Embryonic facial prominence (tissue), 1 donor: ENCODE results near the gene DMXL1.
"Not testable (repeated sequence)": the region's sequence is repeated elsewhere in the genome, so short reads cannot be mapped to it uniquely, and the experiment has no call there.

Experiments
- DNase-seq: peaks from one replicate; pipeline ENCODE4 v3.0.0-alpha.2; 2016; ENCODE audit errors: extremely low spot score

The DMXL1 gene

DNA sequence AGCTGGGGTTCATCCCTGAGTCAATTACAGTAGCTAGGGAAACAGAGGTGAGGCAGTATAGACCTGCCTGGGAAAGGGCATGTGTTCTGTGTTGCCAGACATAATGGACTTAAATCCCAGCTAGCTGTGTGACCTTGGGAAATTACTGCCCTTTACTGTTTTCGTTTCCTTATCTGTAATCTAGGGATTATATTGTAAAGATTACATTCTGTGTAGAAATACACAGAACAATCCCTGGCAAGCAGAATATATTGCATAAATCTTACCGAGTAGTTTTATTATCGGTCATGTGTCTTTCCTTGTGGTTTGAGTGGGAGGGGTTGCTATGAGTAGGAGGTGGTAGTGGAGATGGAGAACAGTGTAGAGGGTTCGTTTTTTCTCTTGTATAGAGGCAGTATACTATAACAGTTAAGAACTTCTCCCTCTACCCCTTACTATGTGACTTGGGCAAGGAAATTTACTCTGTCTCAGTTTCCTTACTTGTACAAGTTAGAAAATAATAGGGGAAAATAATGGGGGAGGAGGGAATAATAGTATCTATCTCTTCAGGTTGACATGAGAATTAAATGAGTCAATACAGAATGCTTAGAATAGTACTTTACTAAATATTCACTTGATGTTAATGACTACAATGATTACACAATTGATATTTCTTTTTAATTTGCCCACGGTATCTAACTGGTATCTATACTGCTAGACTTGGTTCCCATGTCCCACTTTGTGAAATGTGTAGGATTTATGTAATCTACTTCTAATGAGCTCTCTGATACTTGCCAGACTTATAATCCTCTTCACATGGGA, 7.1 kb upstream of the DMXL1 start:
- DNase-seq: no peak

DNA sequence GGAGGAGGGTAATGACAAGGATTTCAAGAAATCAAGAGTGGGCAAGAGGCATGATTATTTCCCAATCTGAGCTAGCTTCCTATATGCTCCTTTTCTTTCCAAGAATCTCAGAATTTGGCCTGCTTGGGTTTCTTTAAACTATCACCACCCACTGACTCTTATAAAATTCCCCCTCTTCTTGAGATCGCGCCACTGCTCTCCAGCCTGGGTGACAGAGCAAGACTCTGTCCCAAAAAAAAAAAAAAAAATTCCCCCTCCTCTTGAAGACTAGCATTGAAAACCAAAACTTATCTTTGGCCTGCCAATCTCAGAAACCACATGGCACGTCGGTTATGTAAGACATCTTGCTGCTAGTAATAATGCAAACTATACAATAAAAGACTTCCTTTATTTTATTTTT, 3.4 kb upstream of the DMXL1 start:
- no peak for DNase-seq

DNA sequence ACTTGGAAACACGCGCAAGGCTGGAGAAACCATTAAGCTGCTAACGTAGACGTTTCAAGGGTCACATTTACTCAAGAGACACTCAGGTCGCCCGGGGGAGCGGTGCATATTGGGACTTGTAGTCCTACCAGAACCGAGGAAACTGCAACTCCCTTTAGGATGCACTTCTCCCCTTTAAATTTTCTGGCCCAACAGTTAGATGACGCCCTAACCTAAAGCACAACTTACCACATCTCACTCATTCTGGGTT, 384 bp upstream of the DMXL1 start:
- no peak for DNase-seq

DNA sequence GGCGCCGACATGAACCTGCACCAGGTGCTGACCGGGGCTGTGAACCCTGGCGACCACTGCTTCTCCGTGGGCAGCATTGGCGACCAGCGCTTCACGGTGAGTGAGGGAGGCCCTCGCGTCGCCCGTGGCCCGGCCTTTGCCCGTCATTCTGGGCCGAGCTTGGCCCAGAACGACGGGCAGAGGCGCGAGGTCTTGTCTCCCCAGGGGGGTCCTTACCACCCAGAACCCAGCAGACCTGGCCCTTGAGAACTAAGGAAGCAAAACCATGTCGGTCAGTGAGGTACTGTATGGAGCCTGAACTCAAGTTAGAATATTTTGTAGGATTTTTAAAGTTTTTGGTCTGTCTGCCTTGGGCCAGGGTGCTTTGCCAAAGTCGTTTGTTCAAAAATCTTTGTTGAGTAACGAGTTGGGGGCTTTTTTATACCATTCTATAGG, 691 bp downstream of the DMXL1 start:
- DNase-seq: no peak

DNA sequence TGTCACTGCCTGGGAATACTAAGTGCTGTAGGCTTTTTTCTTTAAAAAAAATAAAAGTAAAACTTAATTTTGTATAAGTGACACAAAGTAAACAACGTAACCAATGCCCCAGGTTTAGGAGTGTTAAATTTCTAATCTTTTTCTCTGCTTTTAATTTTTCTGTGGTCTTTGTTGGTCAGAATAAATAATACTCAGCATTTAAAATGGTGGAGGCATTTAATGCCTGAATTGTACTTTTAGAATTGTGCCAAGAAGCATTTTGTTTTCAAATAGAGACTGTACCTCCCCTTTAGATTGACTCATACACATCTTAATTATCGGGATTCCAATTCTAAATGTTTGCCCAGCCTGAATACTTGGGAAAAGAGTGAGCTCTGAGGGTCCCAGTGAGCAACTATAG, 1.6 kb downstream of the DMXL1 start:
- DNase-seq: no peak

DNA sequence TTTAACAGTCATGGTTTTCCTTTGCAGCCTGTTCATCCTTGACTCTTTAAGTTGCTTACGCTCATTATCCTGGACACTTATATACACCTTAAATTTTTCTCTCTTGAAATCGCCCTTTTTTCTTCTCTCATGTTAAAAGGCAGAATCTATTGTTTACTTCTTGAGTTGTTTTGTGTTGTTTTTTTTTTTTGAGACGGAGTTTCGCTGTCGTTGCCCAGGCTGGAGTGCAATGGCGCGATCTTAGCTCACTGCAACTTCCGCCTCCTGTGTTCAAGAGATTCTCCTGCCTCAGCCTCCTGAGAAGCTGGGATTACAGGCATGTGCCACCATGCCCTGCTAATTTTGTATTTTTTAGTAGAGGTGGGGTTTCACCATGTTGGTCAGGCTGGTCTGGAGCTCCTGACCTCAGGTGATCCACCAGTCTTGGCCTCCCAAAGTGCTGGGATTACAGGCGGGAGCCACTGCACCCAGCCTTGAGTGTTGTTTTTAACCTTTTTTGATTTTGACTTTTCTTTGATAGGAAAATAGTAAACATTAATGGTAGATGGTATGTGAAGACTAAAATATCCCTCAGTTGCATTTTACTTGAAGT, 3.0 kb downstream of the DMXL1 start:
- DNase-seq: not testable (repeated sequence)

DNA sequence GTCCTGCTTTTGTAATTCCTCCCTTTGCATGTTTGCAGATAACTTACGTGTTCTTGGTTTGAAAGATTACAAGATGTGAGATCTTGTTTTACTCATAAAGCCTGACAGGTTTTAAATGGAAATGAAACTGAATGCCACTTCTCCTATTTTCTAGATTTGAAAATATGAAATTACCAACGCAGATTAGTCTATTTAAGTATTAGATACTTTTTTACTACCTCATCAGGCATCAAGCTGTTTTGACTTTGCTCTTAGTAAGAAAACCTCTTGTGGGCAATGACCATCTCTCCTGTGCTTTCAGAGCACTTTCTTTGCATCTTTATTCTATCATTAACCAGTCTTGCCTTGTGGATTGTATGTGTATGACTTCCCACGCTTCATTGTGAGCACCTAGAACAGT, 3.5 kb downstream of the DMXL1 start:
- DNase-seq: no peak

DNA sequence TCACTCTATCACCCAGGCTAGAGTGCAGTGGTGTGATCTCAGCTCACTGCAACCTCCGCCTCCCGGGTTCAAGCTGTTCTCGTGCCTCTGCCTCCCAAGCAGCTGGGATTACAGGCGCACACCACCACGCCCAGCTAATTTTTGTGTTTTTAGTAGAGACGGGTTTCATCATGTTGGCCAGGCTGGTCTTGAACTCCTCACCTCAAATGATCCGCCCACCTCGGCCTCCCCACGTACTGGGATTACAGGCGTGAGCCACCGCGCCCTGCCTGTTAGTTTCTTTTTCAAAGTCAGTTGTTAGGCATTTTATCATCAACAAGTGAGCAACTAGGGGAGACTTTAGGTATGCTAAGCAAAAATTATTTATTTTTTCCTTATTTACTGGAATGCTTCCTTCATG, 4.4 kb downstream of the DMXL1 start:
- DNase-seq: not testable (repeated sequence)

DNA sequence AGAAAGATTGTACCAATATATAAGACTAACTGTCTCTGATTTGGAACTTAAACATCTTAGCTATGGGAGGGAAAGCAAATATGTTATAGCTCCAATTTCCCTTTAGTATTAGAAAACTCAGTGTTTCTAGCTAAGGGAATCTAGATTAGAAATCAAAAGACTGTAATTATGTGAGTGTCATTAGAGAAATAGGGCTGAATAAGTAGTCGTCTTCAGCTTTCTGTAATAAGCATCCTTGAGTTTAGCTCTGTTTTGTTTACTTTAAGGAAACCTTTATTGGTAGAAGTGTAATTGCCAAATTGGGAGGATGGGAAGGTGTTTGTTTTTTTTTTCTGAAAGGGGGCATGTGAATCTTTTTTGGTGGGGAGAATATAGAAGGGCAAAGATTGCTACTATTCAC, 5.2 kb downstream of the DMXL1 start:
- no peak for DNase-seq

DNA sequence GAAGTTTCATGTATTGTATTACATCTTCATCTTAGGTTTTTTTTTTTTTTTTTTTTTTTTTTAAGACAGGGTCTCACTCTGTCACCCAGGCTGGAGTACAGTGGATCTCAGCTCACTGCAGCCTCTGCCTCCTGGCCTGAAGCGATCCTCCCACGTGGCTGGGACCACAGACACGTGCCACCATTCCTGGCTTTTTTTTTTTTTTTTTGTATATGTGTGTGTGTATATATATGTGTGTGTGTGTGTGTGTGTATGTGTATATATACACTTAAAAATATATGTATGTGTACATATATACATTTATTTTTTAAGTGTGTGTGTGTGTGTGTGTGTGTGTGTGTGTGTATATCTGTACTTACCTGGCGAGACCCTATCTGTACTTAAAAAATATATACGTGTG, 6.6 kb downstream of the DMXL1 start:
- no peak for DNase-seq

DNA sequence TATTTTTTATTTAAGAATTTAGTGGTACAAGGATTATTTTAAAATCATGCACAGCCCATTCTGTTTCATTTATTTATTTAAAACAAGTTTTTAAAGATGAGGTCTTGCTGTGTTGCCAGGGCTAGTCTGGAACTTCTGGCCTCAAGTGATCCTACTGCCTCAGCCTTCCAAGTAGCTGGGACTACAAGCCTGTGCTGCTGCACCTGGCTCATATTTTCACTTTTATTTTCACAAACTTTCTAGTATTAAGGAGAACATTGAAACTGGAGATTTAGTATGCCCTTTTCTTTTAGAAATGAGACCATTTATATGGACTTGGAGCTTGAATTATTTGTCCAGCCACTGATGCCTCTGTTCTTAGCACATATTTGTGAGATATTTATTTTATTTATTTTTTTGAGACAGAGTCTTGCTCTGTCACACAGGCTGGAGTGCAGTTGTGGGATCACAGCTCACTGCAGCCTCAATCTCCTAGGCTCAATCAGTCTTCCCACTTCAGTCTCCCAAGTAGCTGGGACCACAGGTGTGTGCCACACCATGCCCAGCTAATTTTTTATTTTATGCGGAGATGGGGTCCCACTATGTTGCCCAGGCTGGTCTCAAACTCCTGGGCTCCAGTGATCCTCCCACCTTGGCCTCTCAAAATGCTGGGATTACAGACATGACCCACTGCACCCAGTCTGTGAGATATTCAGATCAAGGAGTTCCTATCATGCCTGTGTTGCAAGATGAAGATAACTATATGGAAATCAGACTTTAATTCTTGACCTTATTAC, 7.4 kb downstream of the DMXL1 start:
- no peak for DNase-seq

DNA sequence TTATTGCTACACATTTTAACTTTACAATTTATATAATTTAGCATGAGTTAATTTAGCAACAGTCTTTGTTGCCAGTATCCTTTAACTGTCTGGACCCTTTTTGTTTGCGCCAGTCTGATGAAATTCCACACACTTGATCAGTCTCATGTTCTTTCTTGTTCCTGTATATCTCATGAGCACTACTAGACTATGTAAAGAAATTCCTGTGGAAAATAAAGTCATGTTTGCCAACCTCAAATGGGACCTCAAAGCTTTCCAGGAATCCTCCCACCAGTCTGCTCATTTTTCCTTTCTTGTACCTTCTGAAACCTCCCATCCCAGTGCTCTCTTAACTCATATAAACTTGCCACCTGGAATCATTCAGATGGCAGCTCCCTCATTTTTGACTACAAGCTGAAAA, 8.0 kb downstream of the DMXL1 start:
- DNase-seq: no peak

DNA sequence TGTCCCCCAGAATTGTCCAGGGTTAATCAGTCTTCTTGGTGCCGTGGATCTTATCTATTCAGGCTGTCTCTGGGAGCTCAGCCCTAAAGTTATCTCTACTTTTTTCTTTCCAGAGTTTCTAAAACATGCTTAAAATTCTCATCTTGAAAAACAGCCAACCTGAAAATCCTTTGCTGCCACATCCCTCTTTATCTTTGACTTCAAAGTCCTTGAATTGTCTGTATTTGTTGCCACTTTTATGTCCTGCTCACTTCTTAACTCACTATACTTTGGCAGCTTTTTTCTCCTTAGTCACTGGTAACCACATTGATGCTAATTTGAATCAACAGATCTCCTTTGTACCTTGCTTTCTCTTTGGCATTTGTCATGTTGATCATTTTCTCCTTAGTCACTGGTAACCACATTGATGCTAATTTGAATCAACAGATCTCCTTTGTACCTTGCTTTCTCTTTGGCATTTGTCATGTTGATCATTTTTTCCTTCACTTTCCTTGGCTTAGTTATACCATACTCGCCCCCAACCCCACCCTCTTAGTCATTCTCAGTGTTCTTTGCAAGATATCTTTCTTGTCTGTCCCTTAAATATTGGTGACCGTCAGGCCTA, 8.5 kb downstream of the DMXL1 start:
- no peak for DNase-seq

DNA sequence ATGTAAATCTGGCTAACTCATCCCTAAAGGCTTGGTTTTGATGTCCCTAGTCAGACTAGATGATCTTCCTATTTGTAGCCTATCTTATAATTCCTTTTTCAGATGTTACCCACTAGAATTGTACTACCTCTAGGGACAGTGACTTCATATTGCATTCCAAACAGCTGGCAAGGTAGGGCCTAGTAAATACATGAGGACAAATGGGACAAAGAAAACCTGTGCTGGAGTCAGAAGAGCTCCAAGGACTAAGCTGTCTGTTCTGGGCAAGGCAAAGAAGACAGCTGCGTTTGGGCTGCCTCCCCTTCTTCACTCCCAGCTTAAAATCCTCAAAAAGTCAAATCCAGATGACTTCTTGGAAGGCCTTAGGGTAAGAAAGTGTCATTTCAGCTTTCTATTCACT, 10.0 kb downstream of the DMXL1 start:
- DNase-seq: no peak

DNA sequence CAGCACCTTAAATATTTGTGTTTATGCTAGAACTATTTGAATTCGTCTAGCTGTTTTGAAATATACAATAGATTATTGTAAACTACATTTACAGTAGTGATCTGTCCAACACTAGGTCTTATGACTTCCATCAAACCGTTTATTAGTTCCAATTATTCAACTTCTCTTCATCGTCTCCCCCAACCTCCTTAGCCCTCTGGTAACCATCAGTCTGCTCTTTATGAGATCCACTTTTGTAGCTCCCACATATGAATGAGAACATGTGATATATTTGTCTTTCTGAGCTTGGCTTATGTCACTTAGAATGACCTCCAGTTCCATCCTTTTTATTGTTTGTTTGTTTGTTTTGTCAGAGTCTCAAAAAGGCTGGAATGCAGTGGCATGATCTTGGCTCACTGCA, 11.8 kb downstream of the DMXL1 start:
- no peak for DNase-seq

DNA sequence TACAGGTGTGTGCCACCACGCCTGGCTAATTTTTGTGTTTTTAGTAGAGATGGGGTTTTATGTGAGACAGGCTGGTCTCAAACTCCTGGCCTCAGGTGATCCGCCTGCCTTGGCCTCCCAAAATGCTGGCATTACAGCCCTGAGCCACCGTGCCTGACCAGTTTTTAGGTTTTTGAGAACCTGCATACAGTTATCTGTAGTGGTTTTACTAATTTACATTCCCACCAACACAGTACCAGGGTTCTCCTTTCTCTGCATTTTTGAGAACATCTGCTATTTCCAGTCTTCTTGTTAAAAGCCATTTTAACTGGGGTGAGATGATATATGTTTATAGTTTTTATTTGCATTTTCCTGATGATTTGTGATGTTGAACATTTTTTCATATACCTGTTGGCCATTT, 12.8 kb downstream of the DMXL1 start:
- no peak for DNase-seq

DNA sequence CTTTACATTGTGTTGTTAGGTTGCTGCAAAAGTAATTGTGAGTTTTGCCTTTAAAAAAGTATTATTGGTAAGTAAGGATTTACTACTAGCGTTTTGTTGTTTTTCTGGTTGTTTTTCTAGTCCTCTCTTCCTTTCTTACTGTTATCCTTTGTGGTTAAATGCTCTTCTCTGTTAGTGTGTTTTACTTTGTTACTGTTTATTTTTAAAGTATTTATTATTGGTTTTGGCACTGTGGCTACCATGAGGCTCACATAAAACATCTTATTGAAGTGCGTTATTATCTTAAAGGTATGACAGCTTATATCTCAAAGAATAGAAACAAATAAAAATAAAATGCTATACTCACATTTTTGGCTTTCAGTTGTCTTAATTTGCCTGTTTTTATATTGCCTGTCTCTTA, 17.6 kb downstream of the DMXL1 start:
- DNase-seq: no peak

DNA sequence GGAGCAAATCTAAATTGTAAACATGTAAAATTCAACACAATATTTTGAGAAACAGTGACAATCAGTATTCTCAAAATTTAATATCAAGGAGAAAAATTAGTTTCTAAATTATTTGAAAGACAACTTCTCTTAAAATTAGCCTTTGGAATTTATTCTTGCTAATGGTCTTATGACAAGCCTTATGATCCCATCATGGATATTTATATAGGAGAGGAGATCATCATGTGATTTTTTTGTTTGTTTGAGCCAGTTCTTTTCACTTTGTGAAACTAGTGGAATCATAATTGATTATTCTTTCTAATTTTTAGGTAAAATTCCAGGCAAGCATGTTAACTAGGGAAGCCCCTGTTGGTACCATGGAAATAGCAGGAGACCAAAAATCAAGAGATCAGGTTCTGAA, 24.7 kb downstream of the DMXL1 start:
- no peak for DNase-seq

DNA sequence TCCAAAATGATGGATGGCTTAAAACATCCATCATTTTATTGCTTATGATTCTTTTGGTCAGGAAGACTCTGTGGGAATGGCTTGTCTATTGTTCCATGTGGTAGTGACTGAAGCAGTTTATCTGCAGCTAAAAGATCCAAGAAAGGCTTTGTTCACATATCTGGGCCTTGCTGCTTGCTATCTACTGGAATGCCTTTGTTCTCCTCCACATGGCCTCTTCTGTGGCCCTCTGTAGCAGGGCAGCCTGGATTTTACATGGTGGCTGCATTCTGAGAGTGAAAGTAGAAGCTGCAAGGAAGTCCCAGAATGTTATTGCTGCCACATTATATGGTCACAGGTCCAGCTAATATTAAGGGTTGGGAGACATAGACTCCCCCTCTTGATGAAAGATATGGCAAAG, 35.1 kb downstream of the DMXL1 start:
- DNase-seq: no peak

DNA sequence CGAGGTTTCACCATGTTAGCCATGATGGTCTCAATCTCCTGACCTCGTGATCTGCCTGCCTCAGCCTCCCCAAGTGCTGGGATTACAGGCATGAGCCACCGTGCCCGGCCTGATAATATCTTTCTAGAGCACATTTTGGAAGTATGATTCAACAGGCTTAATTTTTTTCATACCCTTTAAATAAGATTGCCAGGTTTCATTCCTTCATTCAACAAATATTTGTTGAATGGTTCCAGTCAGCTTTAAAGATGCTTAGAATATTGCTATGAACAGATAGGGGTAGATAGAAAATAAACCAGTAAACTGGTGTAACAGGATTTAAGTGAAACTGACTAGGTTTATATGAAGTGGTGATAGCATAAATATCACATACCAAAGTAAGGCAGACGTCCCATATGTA, 41.3 kb downstream of the DMXL1 start:
- no peak for DNase-seq

DNA sequence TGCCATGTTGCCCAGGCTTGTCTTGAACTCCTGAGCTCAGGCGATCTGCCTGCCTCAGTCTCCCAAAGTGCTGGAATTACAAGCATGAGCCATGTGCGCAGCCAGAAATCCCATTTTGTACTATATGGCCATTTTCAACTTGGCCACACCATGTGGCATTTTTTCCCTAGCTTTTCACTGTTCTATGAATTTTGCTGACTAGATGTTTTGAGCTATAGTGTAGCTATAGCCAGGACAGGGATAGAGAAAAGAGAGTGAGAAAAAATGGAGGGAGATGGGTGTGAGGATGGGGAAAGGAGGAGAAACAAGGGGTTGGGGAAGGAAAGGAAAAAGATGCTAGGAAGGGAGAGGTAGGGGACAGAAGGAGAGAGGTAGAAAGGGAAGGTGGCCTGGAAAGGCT, 46.4 kb downstream of the DMXL1 start:
- no peak for DNase-seq

DNA sequence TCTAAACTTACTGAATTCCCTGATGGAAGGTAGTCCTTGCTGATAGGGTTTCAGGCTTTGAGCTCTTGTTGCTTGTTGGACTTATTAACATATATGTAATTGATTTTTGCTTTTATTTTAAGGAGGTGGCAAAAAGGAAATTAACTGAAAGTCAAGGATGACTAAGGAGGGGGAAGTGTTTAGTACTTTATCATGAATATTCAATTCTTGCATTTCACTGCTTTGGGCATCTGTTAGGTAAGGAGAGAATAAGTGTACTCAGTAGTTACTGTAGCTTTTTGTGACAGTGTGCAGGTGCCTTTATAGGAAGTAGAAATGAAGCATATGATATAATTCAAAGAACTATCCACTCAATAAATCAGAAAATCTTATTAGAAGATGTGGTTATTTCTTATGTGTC, 47.1 kb downstream of the DMXL1 start:
- no peak for DNase-seq

DNA sequence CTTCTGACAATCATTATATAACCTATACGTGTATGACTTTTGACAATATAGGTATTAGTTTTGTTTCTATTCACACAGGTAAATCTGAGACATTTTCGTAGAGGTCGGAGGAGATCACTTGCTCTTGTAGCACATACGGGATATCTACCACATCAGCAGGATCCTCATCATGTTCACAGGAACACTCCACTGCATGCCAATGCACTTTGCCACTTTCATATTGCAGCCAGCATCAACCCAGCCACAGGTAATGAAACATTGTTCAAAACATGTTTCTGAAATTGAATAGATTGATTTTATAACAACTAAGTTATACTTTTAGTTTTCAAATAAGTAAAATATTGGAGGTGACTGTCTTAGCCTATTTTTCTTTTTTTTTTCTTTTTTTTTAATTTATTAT, 50.0 kb downstream of the DMXL1 start:
- DNase-seq: no peak
